Measurements from ENCODE around the gene TBC1D4. TPM values are rescaled to one million over a fixed set of nuclear protein-coding genes. Genes with fewer than 3 reads are reported as not detected.

Gene TBC1D4
- total and polyA plus RNA-seq, 9 of the 15 experiments (the other 6 are each of a cell fraction or from before 2014, with no cell fraction given), result 2.8 to 12.3 (median 7.0) TPM

DNA sequence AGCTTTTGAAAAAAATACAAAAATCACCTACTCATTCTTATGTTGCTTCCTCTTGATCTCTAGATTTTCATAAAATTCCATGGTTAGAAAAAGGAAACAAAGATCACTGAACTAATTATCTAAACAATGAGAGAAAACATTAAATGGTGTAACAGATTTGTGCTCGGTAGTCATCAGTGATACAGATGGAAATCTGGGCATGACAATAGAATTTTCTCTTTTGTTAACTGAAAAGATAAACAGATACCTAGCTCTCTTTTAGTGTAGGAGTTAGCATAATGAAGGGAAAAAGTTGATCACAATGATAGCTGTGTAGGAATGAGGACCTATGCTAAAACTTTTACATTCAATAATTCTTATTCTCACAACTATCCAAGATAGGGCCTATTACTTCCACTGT lies 103.7 kb downstream of the TBC1D4 start:
- H3K27ac ChIP-seq (ENCODE audit: extremely low read depth, low read depth, low read length), result no peak overlapping the region
- no peaks in the 10 kb centered on the region for H4K20me1 ChIP-seq (replicated peaks; ENCODE audit: control insufficient read depth, insufficient read depth, low read length)
- no peaks in the 10 kb centered on the region for H3K27me3 ChIP-seq (ENCODE audit: control insufficient read depth in 2 of 2, insufficient read depth in 2 of 2, low read length in 2 of 2)
- no peaks in the 10 kb centered on the region for H3K9me3 ChIP-seq (replicated peaks; ENCODE audit: control insufficient read depth, insufficient read depth, low read depth, low read length)
- no peak overlapping the region for H3K4me3 ChIP-seq
- no peak for FAIRE-seq
- ChIA-PET POLR2A (no interaction called here), CTCF (ENCODE audit: low intra/inter-chr PET ratio) (no interaction called here)
- H3K4me1 ChIP-seq (replicated peaks in 1 of 2; ENCODE audit: control insufficient read depth in 2 of 2, insufficient read depth in 2 of 2, low read length in 2 of 2), result peaks cover 0 to 7% of the 10 kb centered on the region in 2 experiments; a peak in 3 of 5 replicates
- 19% methylated on average over 1 of the region's 1 CpG for WGBS (ENCODE audit: insufficient coverage, low coverage, missing lambda C conversion rate)
- peaks cover 8% of the 10 kb centered on the region; the same call in 1 of the 3 replicates for H3K79me2 ChIP-seq (ENCODE audit: control insufficient read depth, insufficient read depth, low read length)
- H3K9me1 ChIP-seq (ENCODE audit: control insufficient read depth, insufficient read depth, low read length), result no peaks in the 10 kb centered on the region
- BruUV-seq (replicated peaks), result no TSS peak
- H3K9ac ChIP-seq (ENCODE audit: insufficient read depth in 1 of 2, low read depth in 2 of 2, low read length in 2 of 2), result no peak overlapping the region
- H3K4me2 ChIP-seq (ENCODE audit: insufficient read depth, low read length), result no peak overlapping the region
- intact Hi-C loops (cut with micrococcal nuclease), result no loop called here
- ATAC-seq, result no peak
- H2AFZ ChIP-seq (ENCODE audit: low read depth, low read length), result no peak overlapping the region
- no peaks in the 10 kb centered on the region for H3K36me3 ChIP-seq (ENCODE audit: control insufficient read depth, insufficient read depth, low read length)
- no peak for DNase-seq (ENCODE audit: extremely low read depth in 1 of 4, low spot score in 3 of 4)
- in situ Hi-C loops (cut with MboI), result no loop called here
- TF ChIP-seq ZBTB7A (IDR thresholded peaks at IDR 0.05; ENCODE audit: borderline replicate concordance, control insufficient read depth, low read depth, low read length) (no peak), ZNF551 (CRISPR knock-in tag; IDR thresholded peaks at IDR 0.05) (no peak), COPS2 (conservative IDR thresholded peaks at IDR 0.05) (no peak), PHF21A (IDR thresholded peaks at IDR 0.05; ENCODE audit: borderline replicate concordance, low read depth) (no peak), KAT2B (IDR thresholded peaks at IDR 0.05; ENCODE audit: low read depth, low read length) (no peak), PTRF (tag; IDR thresholded peaks at IDR 0.05) (no peak), ZNF239 (CRISPR knock-in tag; IDR thresholded peaks at IDR 0.05) (no peak), GATA2 (CRISPR knock-in tag; IDR thresholded peaks at IDR 0.05) (no peak), NFIX (CRISPR knock-in tag; IDR thresholded peaks at IDR 0.05; ENCODE audit: low read depth) (no peak), SMC3 (conservative IDR thresholded peaks at IDR 0.05; ENCODE audit: insufficient read depth, low read depth, low read length) (no peak), NFE2 (IDR thresholded peaks at IDR 0.05; ENCODE audit: low read depth) (no peak)
- TF ChIP-seq, protein P1, sequence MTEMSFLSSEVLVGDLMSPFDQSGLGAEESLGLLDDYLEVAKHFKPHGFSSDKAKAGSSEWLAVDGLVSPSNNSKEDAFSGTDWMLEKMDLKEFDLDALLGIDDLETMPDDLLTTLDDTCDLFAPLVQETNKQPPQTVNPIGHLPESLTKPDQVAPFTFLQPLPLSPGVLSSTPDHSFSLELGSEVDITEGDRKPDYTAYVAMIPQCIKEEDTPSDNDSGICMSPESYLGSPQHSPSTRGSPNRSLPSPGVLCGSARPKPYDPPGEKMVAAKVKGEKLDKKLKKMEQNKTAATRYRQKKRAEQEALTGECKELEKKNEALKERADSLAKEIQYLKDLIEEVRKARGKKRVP (CRISPR knock-in tag; IDR thresholded peaks at IDR 0.05), result no peak
- TF ChIP-seq, protein P2, sequence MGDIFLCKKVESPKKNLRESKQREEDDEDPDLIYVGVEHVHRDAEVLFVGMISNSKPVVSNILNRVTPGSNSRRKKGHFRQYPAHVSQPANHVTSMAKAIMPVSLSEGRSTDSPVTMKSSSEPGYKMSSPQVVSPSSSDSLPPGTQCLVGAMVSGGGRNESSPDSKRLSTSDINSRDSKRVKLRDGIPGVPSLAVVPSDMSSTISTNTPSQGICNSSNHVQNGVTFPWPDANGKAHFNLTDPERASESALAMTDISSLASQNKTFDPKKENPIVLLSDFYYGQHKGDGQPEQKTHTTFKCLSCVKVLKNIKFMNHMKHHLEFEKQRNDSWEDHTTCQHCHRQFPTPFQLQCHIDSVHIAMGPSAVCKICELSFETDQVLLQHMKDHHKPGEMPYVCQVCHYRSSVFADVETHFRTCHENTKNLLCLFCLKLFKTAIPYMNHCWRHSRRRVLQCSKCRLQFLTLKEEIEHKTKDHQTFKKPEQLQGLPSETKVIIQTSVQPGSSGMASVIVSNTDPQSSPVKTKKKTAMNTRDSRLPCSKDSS (IDR thresholded peaks at IDR 0.05; ENCODE audit: low read depth, partially characterized antibody), result no peak
- TF ChIP-seq, protein P3, sequence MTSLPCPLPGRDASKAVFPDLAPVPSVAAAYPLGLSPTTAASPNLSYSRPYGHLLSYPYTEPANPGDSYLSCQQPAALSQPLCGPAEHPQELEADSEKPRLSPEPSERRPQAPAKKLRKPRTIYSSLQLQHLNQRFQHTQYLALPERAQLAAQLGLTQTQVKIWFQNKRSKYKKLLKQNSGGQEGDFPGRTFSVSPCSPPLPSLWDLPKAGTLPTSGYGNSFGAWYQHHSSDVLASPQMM (CRISPR knock-in tag; IDR thresholded peaks at IDR 0.05), result no peak
- TF ChIP-seq, protein P4, sequence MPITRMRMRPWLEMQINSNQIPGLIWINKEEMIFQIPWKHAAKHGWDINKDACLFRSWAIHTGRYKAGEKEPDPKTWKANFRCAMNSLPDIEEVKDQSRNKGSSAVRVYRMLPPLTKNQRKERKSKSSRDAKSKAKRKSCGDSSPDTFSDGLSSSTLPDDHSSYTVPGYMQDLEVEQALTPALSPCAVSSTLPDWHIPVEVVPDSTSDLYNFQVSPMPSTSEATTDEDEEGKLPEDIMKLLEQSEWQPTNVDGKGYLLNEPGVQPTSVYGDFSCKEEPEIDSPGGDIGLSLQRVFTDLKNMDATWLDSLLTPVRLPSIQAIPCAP (CRISPR knock-in tag; IDR thresholded peaks at IDR 0.05; ENCODE audit: borderline replicate concordance), result no peak
- TF ChIP-seq, protein P5, sequence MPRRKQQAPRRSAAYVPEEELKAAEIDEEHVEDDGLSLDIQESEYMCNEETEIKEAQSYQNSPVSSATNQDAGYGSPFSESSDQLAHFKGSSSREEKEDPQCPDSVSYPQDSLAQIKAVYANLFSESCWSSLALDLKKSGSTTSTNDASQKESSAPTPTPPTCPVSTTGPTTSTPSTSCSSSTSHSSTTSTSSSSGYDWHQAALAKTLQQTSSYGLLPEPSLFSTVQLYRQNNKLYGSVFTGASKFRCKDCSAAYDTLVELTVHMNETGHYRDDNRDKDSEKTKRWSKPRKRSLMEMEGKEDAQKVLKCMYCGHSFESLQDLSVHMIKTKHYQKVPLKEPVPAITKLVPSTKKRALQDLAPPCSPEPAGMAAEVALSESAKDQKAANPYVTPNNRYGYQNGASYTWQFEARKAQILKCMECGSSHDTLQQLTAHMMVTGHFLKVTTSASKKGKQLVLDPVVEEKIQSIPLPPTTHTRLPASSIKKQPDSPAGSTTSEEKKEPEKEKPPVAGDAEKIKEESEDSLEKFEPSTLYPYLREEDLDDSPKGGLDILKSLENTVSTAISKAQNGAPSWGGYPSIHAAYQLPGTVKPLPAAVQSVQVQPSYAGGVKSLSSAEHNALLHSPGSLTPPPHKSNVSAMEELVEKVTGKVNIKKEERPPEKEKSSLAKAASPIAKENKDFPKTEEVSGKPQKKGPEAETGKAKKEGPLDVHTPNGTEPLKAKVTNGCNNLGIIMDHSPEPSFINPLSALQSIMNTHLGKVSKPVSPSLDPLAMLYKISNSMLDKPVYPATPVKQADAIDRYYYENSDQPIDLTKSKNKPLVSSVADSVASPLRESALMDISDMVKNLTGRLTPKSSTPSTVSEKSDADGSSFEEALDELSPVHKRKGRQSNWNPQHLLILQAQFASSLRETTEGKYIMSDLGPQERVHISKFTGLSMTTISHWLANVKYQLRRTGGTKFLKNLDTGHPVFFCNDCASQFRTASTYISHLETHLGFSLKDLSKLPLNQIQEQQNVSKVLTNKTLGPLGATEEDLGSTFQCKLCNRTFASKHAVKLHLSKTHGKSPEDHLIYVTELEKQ (CRISPR knock-in tag; IDR thresholded peaks at IDR 0.05), result no peak

Data from K562 (cell line).